Psoas muscle (tissue), 8 donors: ENCODE results near the gene TERT. TPM values are rescaled to one million over a fixed set of nuclear protein-coding genes. Genes with fewer than 3 reads are reported as not detected.
"Not testable (repeated sequence)": the region's sequence is repeated elsewhere in the genome, so short reads cannot be mapped to it uniquely, and the experiment has no call there.

Source experiments
- ATAC-seq, 4 donors: fragments of 200-7000 bp; cut with Tn5 transposase; one replicate each; pipeline ENCODE4 v1.9.1; 2020; ENCODE audit warnings: moderate library complexity in 3 of 4, mild to moderate bottlenecking in 2 of 4
- DNase-seq, 2 donors: peaks; one replicate each; pipeline ENCODE4 v3.0.0-alpha.2; 2020
- H3K27ac ChIP-seq: fragments of 200-600 bp; one replicate; pipeline ENCODE4 v1.8.0; 2022
- H3K27me3 ChIP-seq, 3 donors: fragments of 200-600 bp in 1 of 3; one replicate each; pipeline versions ENCODE4 v1.6.1 to v1.8.0; 2013 to 2022; ENCODE audit warnings: low read length in 2 of 3, mild to moderate bottlenecking in 2 of 3, moderate library complexity in 1 of 3; ENCODE audit not compliant: insufficient read depth in 3 of 3
- H3K36me3 ChIP-seq, 2 donors: fragments of 200-600 bp in 1 of 2; one replicate each; pipeline versions ENCODE4 v1.6.1 to v1.8.0; 2013 to 2022; ENCODE audit warnings: low read depth in 1 of 2, mild to moderate bottlenecking in 1 of 2, moderate library complexity in 1 of 2; ENCODE audit not compliant: insufficient read depth in 1 of 2
- H3K4me1 ChIP-seq: fragments of 200-600 bp; one replicate; pipeline ENCODE4 v1.8.0; 2022
- H3K4me3 ChIP-seq: fragments of 200-600 bp; one replicate; pipeline ENCODE4 v1.8.0; 2022; ENCODE audit warnings: mild to moderate bottlenecking
- H3K9me3 ChIP-seq: fragments of 200-600 bp; one replicate; pipeline ENCODE4 v1.8.0; 2022
- CTCF ChIP-seq: fragments of 200-600 bp; IDR thresholded peaks from one replicate; pipeline ENCODE4 v1.8.0; 2022; ENCODE audit warnings: antibody characterized with exemption
- WGBS, 3 donors: extraction: QIAGEN DNeasy Blood & Tissue Kit; methylation state at CpG; one replicate each; pipeline versions ENCODE4 v1.1.6 to v1.1.7; 2013; 5-methylcytosine and 5-hydroxymethylcytosine counted together
- intact Hi-C, 2 donors: fragments of 100-400 bp; cut with DNase I; formaldehyde crosslinking; loops; one replicate each; pipeline versions ENCODE4 v1.11.0 to v1.14.2; 2022
- polyA plus RNA-seq, 3 donors: library from polyadenylated mRNA; stranded (reverse); fragments of 200-250 nt; gene quantifications; one replicate each; pipeline ENCODE4 v1.2.3, GENCODE V29; 2013
- total RNA-seq, 4 donors: library from RNA; stranded (reverse); fragmentation: NEBNext Ultra II Directional in 2 of 4; extraction: Animal tissue kit (Norgen Biotek cat#: 25700) in 2 of 4; gene quantifications; one replicate each; pipeline versions ENCODE4 v1.2.1 to v1.2.4, GENCODE V29; 2021 to 2023
- donor health status: healthy with polysubstance abuse.
- donor health status: DM: no; HTN: no; CAD: no; lungs with moderate emphysema.
- donor health status: Bipolar disorder and iron deficiency.
- donor health status: healthy.
- donor health status: DM: yes; HTN: yes; CAD: no.
- donor health status: DM: no; HTN: no; CAD: no.
- donor health status: DM: no; HTN: no; CAD: no.
- donor health status: DM: yes; HTN: yes; CAD: no.

TERT gene
- total and polyA plus RNA-seq, 7 donors = not detected

GRCh38 chr5:1278216-1278615 is 16.7 kb downstream of the TERT start:
- TF ChIP-seq CTCF = no peak
- ATAC-seq = no peak
- no peak for DNase-seq
- Histone ChIP-seq H3K4me1 (no peaks in the 10 kb centered on the region), H3K4me3 (no peak overlapping the region), H3K27me3 (no peaks in the 10 kb centered on the region), H3K36me3 (no peaks in the 10 kb centered on the region), H3K9me3 (no peaks in the 10 kb centered on the region), H3K27ac (no peak overlapping the region)
- intact Hi-C loops = no loop called here
- 93 to 94% (median 94%) methylated on average over 13 of the region's 13 CpGs for WGBS, 3 donors

- H3K4me3 ChIP-seq = no peak overlapping the region
- no peaks in the 10 kb centered on the region for H3K4me1 ChIP-seq
- H3K27ac ChIP-seq = no peak overlapping the region
- no peak for DNase-seq
- H3K9me3 ChIP-seq = no peaks in the 10 kb centered on the region
- 87 to 92% (median 89%) methylated on average over 10 of the region's 10 CpGs for WGBS, 3 donors
- intact Hi-C loops = no loop called here
- H3K27me3 ChIP-seq = no peaks in the 10 kb centered on the region
- no peaks in the 10 kb centered on the region for H3K36me3 ChIP-seq
- ATAC-seq = no peak
- no peak for TF ChIP-seq CTCF
Observed at GRCh38 chr5:1277781-1278180, 17.1 kb downstream of the TERT start.

- WGBS, 3 donors = 83 to 88% (median 83%) methylated on average over 20 to 21 of the region's 21 CpGs
Observed at GRCh38 chr5:1277331-1277730, 17.5 kb downstream of the TERT start.

GRCh38 chr5:1276930-1277329 is 17.9 kb downstream of the TERT start:
- no peaks in the 10 kb centered on the region for H3K9me3 ChIP-seq
- no peak overlapping the region for H3K27ac ChIP-seq
- TF ChIP-seq CTCF = no peak
- DNase-seq = no peak
- no peaks in the 10 kb centered on the region for H3K4me1 ChIP-seq
- 84 to 85% (median 85%) methylated on average over 20 of the region's 20 CpGs for WGBS, 3 donors
- intact Hi-C loops = no loop called here
- H3K27me3 ChIP-seq = no peaks in the 10 kb centered on the region
- H3K4me3 ChIP-seq = no peak overlapping the region
- H3K36me3 ChIP-seq = no peaks in the 10 kb centered on the region
- no peak for ATAC-seq

More at GRCh38 chr5:1277331-1277730, 17.5 kb downstream of the TERT start:
- Histone ChIP-seq H3K36me3 (no peaks in the 10 kb centered on the region), H3K27me3 (no peaks in the 10 kb centered on the region), H3K27ac (no peak overlapping the region), H3K4me3 (no peak overlapping the region), H3K9me3 (no peaks in the 10 kb centered on the region), H3K4me1 (no peaks in the 10 kb centered on the region)
- ATAC-seq (no peak), DNase-seq (no peak)
- intact Hi-C loops = no loop called here
- no peak for TF ChIP-seq CTCF

GRCh38 chr5:1275397-1276391 is 19.2 kb downstream of the TERT start:
- 69 to 79% (median 75%) methylated on average over 10 of the region's 10 CpGs for WGBS, 3 donors
- H3K27me3 ChIP-seq, DNase-seq, intact Hi-C loops, H3K4me1 ChIP-seq, ATAC-seq, H3K36me3 ChIP-seq, H3K4me3 ChIP-seq, H3K9me3 ChIP-seq, H3K27ac ChIP-seq: not testable (repeated sequence)
